Head of caudate nucleus (tissue), 42 donors: Measurements from ENCODE around the gene SELE.
"Not testable (repeated sequence)": the region's sequence is repeated elsewhere in the genome, so short reads cannot be mapped to it uniquely, and the experiment has no call there.

Source experiments
- DNase-seq, 42 donors: peaks; one replicate each; pipeline versions ENCODE4 v3.0.0 to v3.0.0-alpha.2; 2020 to 2021; ENCODE audit warnings: mixed read lengths in 7 of 42
- intact Hi-C: fragments of 100-400 bp; cut with DNase I; formaldehyde crosslinking; loops from one replicate; pipeline ENCODE4 v1.15.0; 2022

SELE gene

GRCh38 chr1:169725930-169726329 lies 7.9 kb downstream of the SELE start:
- DNase-seq = no peak

GRCh38 chr1:169724168-169724567 lies 9.7 kb downstream of the SELE start:
- no peak for DNase-seq
- intact Hi-C loops = no loop called here

More at GRCh38 chr1:169725930-169726329, 7.9 kb downstream of the SELE start:
- intact Hi-C loops = no loop called here

- intact Hi-C loops = no loop called here
- no peak for DNase-seq
Measured at GRCh38 chr1:169723763-169724162, 10.1 kb downstream of the SELE start.

GRCh38 chr1:169722779-169723178 lies 11.1 kb downstream of the SELE start:
- intact Hi-C loops = no loop called here

GRCh38 chr1:169715100-169715499 lies 18.8 kb downstream of the SELE start:
- intact Hi-C loops, DNase-seq: not testable (repeated sequence)

More at GRCh38 chr1:169722779-169723178, 11.1 kb downstream of the SELE start:
- no peak for DNase-seq

GRCh38 chr1:169713090-169713489 lies 20.8 kb downstream of the SELE start:
- intact Hi-C loops = loop anchor here (5.0 kb wide), 1 partner anchor 111 kb away; no protein-coding TSS in a partner anchor
- DNase-seq = not testable (repeated sequence)

GRCh38 chr1:169712309-169712631 lies 21.6 kb downstream of the SELE start:
- no peak for DNase-seq

GRCh38 chr1:169711469-169712308 lies 22.2 kb downstream of the SELE start, which contains the start of gene SELL:
Gene SELL, minus strand, starts transcription at chr1:169711620. Its CDS starts 122 bp downstream, at chr1:169711498.
- peak in 39 of 42 donors; percentile 7 to 85 (median 60) for DNase-seq
- intact Hi-C loops = loop anchor here (5.0 kb wide), 1 partner anchor 109 kb away; no protein-coding TSS in a partner anchor

More at GRCh38 chr1:169712309-169712631, 21.6 kb downstream of the SELE start:
- intact Hi-C loops = loop anchor here (5.0 kb wide), 1 partner anchor 110 kb away; no protein-coding TSS in a partner anchor

GRCh38 chr1:169708647-169709046 lies 25.2 kb downstream of the SELE start:
- intact Hi-C loops = no loop called here
- DNase-seq = no peak

- intact Hi-C loops = no loop called here
- no peak for DNase-seq
Measured at GRCh38 chr1:169707912-169708604, 25.8 kb downstream of the SELE start.

GRCh38 chr1:169704797-169705196 lies 29.1 kb downstream of the SELE start:
- intact Hi-C loops = no loop called here

GRCh38 chr1:169701261-169702005 lies 32.4 kb downstream of the SELE start:
- no peak for DNase-seq
- intact Hi-C loops = no loop called here

More at GRCh38 chr1:169704797-169705196, 29.1 kb downstream of the SELE start:
- no peak for DNase-seq

- DNase-seq = no peak
- intact Hi-C loops = no loop called here
Measured at GRCh38 chr1:169699707-169700106, 34.2 kb downstream of the SELE start.

GRCh38 chr1:169698976-169699375 lies 34.9 kb downstream of the SELE start:
- intact Hi-C loops = no loop called here
- no peak for DNase-seq

GRCh38 chr1:169697755-169698154 lies 36.1 kb downstream of the SELE start:
- intact Hi-C loops = no loop called here
- DNase-seq = no peak

- DNase-seq = no peak
- intact Hi-C loops = no loop called here
Measured at GRCh38 chr1:169696273-169697100, 37.4 kb downstream of the SELE start.

- intact Hi-C loops = no loop called here
- DNase-seq = no peak
Measured at GRCh38 chr1:169694304-169695075, 39.4 kb downstream of the SELE start.
